Fibroblast of skin of abdomen (primary cell): Measurements from ENCODE around the gene CCN6. TPM values are rescaled to one million over a fixed set of nuclear protein-coding genes. Genes with fewer than 3 reads are reported as not detected.

Experiments
- DNase-seq: peaks from one replicate; pipeline ENCODE4 v3.0.0-alpha.2; 2013
- polyA plus RNA-seq, 2 experiments: library from polyadenylated mRNA; unstranded; fragments of 120-200 nt; gene quantifications; one replicate each; pipeline ENCODE4 v1.2.1, GENCODE V29; 2013; ENCODE audit not compliant: insufficient read length in 2 of 2

Gene CCN6
- polyA plus RNA-seq (2013, experiment 1 of 2; ENCODE audit: insufficient read length), result 0.21 TPM
- polyA plus RNA-seq (2013, experiment 2 of 2; ENCODE audit: insufficient read length), result 0.24 TPM

GRCh38 chr6:112054001-112054400 is at the start of gene CCN6:
CCN6 (plus strand) TSS chr6:112054104; CDS start chr6:112054358, 254 bp downstream.
- no peak for DNase-seq

- DNase-seq, result no peak
Observed at GRCh38 chr6:112004201-112005012, 49.5 kb upstream of the CCN6 start.

- no peak for DNase-seq
Observed at GRCh38 chr6:112005013-112005371, 48.9 kb upstream of the CCN6 start.

- no peak for DNase-seq
Observed at GRCh38 chr6:112007254-112007653, 46.6 kb upstream of the CCN6 start.

GRCh38 chr6:112007805-112008204 is 46.1 kb upstream of the CCN6 start:
- no peak for DNase-seq

GRCh38 chr6:112008482-112008881 is 45.4 kb upstream of the CCN6 start:
- no peak for DNase-seq

- no peak for DNase-seq
Observed at GRCh38 chr6:112010328-112010727, 43.6 kb upstream of the CCN6 start.

GRCh38 chr6:112013051-112013450 is 40.9 kb upstream of the CCN6 start:
- peak; percentile 30 for DNase-seq

- peak; percentile 78 for DNase-seq
Observed at GRCh38 chr6:112014483-112014882, 39.4 kb upstream of the CCN6 start.

GRCh38 chr6:112015725-112016124 is 38.2 kb upstream of the CCN6 start:
- DNase-seq, result no peak

GRCh38 chr6:112016320-112016719 is 37.6 kb upstream of the CCN6 start:
- DNase-seq, result no peak

- DNase-seq, result no peak
Observed at GRCh38 chr6:112017169-112017568, 36.7 kb upstream of the CCN6 start.

- no peak for DNase-seq
Observed at GRCh38 chr6:112017760-112018537, 36.0 kb upstream of the CCN6 start.

- DNase-seq, result no peak
Observed at GRCh38 chr6:112018619-112019416, 35.1 kb upstream of the CCN6 start.

- DNase-seq, result no peak
Observed at GRCh38 chr6:112019589-112019988, 34.3 kb upstream of the CCN6 start.

- no peak for DNase-seq
Observed at GRCh38 chr6:112021691-112022310, 32.1 kb upstream of the CCN6 start.

GRCh38 chr6:112022749-112023148 is 31.2 kb upstream of the CCN6 start:
- no peak for DNase-seq

GRCh38 chr6:112024464-112024863 is 29.4 kb upstream of the CCN6 start:
- no peak for DNase-seq

GRCh38 chr6:112026933-112027332 is 27.0 kb upstream of the CCN6 start:
- no peak for DNase-seq

- peak; percentile 89 for DNase-seq
Observed at GRCh38 chr6:112027942-112028674, 25.8 kb upstream of the CCN6 start.

GRCh38 chr6:112029045-112029822 is 24.7 kb upstream of the CCN6 start:
- DNase-seq, result peak; percentile 47
